HL-60 (cell line): ENCODE results near the gene SMU1.

Source experiments
- GABPA ChIP-seq: IDR thresholded peaks from 2 replicates; pipeline ENCODE4 v1.6.1; 2012; ENCODE audit warnings: low read depth
- POLR2AphosphoS5 ChIP-seq: IDR thresholded peaks from 2 replicates; pipeline ENCODE4 v1.6.1; 2012; ENCODE audit warnings: low read depth
- SPI1 ChIP-seq: IDR thresholded peaks from 2 replicates; pipeline ENCODE4 v1.6.1; 2012; ENCODE audit warnings: low read depth, mild to moderate bottlenecking, borderline replicate concordance
- TF ChIP-seq, protein P1 (sequence below): IDR thresholded peaks from one replicate; pipeline ENCODE4 v1.5.1; 2011; ENCODE audit warnings: low read length, control low read depth, inconsistent platforms; ENCODE audit not compliant: insufficient read depth
- TF ChIP-seq, protein P2 (sequence below): IDR thresholded peaks from 2 replicates; pipeline ENCODE4 v1.6.1; 2012; ENCODE audit warnings: low read depth; ENCODE audit not compliant: insufficient replicate concordance

DNA sequence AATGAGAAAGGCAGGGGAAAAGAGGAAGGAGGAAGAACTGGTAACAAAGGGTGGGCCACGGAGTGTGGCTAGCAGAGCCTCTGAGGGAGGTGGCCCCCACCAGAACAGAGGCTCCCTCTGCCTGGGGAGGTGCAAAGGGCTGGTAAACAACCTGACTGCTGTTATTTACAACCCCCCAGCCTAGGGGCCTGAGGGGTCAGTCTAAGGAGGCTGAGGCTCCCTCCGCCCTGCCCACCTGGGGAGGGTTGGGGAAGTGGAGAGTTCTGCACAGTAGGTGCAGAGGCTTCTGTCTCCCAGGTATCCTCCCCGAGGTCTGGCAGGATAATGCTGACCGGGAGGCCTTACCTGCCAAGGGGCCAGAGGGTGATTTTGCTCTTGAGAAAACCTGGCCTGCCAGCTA, 35.6 kb upstream of the SMU1 start:
- TF ChIP-seq, protein P1, sequence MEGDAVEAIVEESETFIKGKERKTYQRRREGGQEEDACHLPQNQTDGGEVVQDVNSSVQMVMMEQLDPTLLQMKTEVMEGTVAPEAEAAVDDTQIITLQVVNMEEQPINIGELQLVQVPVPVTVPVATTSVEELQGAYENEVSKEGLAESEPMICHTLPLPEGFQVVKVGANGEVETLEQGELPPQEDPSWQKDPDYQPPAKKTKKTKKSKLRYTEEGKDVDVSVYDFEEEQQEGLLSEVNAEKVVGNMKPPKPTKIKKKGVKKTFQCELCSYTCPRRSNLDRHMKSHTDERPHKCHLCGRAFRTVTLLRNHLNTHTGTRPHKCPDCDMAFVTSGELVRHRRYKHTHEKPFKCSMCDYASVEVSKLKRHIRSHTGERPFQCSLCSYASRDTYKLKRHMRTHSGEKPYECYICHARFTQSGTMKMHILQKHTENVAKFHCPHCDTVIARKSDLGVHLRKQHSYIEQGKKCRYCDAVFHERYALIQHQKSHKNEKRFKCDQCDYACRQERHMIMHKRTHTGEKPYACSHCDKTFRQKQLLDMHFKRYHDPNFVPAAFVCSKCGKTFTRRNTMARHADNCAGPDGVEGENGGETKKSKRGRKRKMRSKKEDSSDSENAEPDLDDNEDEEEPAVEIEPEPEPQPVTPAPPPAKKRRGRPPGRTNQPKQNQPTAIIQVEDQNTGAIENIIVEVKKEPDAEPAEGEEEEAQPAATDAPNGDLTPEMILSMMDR, result no peak
- TF ChIP-seq POLR2AphosphoS5 (no peak), SPI1 (no peak), GABPA (no peak)
- TF ChIP-seq, protein P2, sequence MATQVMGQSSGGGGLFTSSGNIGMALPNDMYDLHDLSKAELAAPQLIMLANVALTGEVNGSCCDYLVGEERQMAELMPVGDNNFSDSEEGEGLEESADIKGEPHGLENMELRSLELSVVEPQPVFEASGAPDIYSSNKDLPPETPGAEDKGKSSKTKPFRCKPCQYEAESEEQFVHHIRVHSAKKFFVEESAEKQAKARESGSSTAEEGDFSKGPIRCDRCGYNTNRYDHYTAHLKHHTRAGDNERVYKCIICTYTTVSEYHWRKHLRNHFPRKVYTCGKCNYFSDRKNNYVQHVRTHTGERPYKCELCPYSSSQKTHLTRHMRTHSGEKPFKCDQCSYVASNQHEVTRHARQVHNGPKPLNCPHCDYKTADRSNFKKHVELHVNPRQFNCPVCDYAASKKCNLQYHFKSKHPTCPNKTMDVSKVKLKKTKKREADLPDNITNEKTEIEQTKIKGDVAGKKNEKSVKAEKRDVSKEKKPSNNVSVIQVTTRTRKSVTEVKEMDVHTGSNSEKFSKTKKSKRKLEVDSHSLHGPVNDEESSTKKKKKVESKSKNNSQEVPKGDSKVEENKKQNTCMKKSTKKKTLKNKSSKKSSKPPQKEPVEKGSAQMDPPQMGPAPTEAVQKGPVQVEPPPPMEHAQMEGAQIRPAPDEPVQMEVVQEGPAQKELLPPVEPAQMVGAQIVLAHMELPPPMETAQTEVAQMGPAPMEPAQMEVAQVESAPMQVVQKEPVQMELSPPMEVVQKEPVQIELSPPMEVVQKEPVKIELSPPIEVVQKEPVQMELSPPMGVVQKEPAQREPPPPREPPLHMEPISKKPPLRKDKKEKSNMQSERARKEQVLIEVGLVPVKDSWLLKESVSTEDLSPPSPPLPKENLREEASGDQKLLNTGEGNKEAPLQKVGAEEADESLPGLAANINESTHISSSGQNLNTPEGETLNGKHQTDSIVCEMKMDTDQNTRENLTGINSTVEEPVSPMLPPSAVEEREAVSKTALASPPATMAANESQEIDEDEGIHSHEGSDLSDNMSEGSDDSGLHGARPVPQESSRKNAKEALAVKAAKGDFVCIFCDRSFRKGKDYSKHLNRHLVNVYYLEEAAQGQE, result no peak
